Measurements from ENCODE around the gene EGFL7. TPM values are rescaled to one million over a fixed set of nuclear protein-coding genes. Genes with fewer than 3 reads are reported as not detected.
A peak's percentile ranks its signal among the peaks of the same experiment; 100 is the strongest.

Gene EGFL7
- total RNA-seq, 6 experiments from 2014 or later, result 26.7 to 54.2 (median 45.8) TPM

DNA sequence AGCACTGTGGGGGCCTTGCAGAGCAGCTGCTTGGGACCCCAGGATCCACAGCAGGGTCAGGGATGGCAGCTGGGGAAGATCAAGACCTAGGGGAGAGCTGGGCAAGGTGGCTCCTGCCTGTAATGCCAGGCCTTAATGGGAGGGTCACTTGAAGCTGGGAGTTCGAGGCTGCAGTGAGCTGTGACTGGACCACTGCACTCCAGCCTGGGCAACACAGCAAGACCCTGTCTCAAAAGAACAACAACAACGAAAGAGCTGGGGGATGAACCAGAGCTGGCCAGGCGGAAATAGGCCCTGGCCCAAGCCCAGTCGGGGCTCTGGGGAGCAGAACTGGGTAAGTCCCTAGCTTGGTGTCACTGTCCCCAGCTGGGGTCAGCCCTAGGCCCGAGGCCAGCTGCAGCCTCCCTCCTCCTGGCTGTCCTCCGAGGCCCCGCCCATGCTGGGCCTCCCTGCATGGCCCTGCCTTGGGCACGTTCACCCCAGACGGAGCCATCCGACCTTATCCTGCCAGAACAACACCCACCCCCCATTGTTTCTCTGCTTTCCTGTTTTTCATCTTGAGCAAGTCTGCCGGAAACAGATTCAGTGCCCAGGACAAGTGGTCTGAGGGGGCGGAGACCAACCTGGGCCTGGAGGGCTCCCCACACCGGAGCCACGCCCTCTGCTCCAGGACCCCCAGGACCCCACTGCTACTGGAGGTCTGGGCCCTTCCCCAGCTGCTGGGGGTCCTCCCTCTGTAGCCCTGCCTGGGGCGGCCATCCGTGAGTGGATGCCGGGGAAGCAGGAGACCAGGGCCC, 51.6 kb downstream of the EGFL7 start:
- Histone ChIP-seq H3K4me3 (no peak overlapping the region), H3K9me3 (no peaks in the 10 kb centered on the region), H3K27me3 (no peaks in the 10 kb centered on the region), H3K36me3 (no peaks in the 10 kb centered on the region), H3K27ac (peak overlapping the region in 2 of 3 donors; percentile 24 to 33), H3K4me1 (peaks cover 0 to 12% (median 4%) of the 10 kb centered on the region in 4 donors)
- ATAC-seq (peak; percentile 48 to 66 (median 56)), DNase-seq (peak; percentile 57 to 66 (median 62))
- WGBS (ENCODE audit: insufficient coverage, low coverage, low lambda C conversion rate, missing lambda C conversion rate), result 42% methylated on average over 4 of the region's 17 CpGs
- intact Hi-C loops (cut with DNase I), result no loop called here
- TF ChIP-seq, protein P1, sequence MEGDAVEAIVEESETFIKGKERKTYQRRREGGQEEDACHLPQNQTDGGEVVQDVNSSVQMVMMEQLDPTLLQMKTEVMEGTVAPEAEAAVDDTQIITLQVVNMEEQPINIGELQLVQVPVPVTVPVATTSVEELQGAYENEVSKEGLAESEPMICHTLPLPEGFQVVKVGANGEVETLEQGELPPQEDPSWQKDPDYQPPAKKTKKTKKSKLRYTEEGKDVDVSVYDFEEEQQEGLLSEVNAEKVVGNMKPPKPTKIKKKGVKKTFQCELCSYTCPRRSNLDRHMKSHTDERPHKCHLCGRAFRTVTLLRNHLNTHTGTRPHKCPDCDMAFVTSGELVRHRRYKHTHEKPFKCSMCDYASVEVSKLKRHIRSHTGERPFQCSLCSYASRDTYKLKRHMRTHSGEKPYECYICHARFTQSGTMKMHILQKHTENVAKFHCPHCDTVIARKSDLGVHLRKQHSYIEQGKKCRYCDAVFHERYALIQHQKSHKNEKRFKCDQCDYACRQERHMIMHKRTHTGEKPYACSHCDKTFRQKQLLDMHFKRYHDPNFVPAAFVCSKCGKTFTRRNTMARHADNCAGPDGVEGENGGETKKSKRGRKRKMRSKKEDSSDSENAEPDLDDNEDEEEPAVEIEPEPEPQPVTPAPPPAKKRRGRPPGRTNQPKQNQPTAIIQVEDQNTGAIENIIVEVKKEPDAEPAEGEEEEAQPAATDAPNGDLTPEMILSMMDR (IDR thresholded peaks at IDR 0.05), result no peak
- no peak for TF ChIP-seq POLR2A (IDR thresholded peaks at IDR 0.05)

DNA sequence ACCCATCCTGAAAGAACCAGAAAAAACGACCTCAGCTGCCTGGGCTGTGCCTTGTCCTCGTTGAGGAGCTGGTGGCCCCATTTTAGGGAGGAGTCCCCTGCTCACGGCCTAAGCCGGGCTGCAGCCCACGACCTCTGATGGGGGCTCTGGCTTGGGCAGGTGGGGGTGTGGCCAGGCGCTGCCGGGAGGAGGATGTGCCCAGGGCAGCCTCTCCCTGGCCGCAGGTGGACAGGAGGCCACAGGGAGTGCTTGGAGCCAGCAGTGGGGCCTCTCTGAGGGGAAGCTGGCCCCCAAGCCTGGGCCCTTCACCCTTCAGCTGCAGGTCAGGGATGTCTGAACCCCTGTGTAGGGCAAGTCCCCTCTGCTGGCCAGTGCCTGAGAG, 52.2 kb downstream of the EGFL7 start:
- no peak for TF ChIP-seq POLR2A (IDR thresholded peaks at IDR 0.05)
- TF ChIP-seq, protein P1 (IDR thresholded peaks at IDR 0.05), result no peak
- Histone ChIP-seq H3K4me1 (peaks cover 0 to 12% (median 5%) of the 10 kb centered on the region in 4 donors), H3K4me3 (no peak overlapping the region), H3K27ac (peak overlapping the region in 2 of 3 donors; percentile 24 to 33), H3K27me3 (no peaks in the 10 kb centered on the region), H3K9me3 (no peaks in the 10 kb centered on the region), H3K36me3 (no peaks in the 10 kb centered on the region)
- no CpG with 5 or more reads among the region's 8 CpGs for WGBS (ENCODE audit: insufficient coverage, low coverage, low lambda C conversion rate, missing lambda C conversion rate)
- intact Hi-C loops (cut with DNase I), result no loop called here
- DNase-seq (no peak), ATAC-seq (peak in 1 of 4 donors; percentile 1)

DNA sequence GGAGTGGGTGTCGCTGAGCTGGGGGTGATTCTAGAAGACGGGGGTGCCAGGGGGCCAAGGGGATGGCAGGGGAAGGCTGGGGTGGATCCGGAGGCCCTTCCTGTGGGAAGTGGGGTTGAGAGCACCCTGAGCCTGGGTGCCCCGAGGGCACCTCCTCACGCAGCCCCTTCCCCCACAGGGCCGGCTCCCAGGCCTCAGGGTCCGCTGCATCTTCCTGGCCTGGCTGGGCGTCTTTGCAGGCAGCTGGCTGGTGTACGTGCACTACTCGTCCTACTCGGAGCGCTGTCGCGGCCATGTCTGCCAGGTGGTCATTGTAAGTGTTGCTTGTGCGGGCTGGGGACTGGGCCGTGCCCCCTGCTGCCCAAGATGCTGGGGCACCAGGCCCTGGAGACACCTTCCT, 54.7 kb downstream of the EGFL7 start:
- DNase-seq (no peak), ATAC-seq (no peak)
- Histone ChIP-seq H3K4me1 (peaks cover 0 to 5% (median 2%) of the 10 kb centered on the region in 4 donors), H3K36me3 (peaks cover 0 to 2% (median under 1%) of the 10 kb centered on the region in 4 donors), H3K4me3 (no peak overlapping the region), H3K27ac (no peak overlapping the region), H3K27me3 (no peaks in the 10 kb centered on the region), H3K9me3 (no peaks in the 10 kb centered on the region)
- intact Hi-C loops (cut with DNase I), result no loop called here
- WGBS (ENCODE audit: insufficient coverage, low coverage, low lambda C conversion rate, missing lambda C conversion rate), result 92% methylated on average over 2 of the region's 16 CpGs
- TF ChIP-seq POLR2A (IDR thresholded peaks at IDR 0.05), result no peak
- TF ChIP-seq, protein P1 (IDR thresholded peaks at IDR 0.05), result no peak

DNA sequence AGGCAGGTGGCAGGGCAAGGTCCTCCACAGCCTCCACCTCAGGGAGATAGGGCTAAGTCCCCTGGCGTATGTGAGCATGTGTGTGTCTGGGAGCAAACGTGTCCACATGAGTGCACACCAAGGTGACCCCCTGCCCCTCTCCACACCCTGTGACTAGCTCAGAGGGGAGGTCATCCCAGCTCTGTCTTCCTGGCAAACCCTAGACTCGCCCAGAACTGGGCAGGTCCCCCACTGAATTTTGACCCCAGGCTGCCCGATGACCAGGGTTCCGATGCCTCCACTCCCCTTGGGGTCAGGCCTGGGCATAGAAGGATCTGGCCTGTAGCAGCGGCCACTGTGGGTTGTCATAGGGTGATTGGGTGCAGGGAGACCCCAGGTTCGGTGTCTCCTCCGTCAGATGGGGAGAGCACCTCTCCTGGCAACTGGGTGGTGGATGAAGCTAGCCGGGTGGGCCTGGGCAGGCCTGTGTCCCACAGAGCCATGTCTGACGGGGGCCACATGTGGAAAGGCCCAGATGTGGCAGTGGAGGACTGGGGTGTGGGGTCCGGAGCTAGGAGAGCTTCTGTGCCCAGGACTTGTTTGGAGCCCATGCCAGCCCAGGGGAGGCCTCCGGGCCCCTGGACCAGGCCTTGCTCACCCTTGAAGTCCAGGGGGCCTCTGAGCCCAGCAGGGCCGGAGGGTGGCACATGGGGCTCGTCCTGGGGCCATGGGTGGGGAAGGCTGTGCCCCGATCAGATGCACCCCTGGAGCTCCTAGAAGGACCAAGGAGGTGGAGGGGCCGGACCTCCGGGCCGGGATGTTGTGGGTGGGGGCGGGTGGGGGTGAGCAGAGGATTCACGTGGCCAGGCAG, 55.9 kb downstream of the EGFL7 start:
- TF ChIP-seq, protein P1 (IDR thresholded peaks at IDR 0.05), result no peak
- no peak for TF ChIP-seq POLR2A (IDR thresholded peaks at IDR 0.05)
- no peak overlapping the region for H3K4me3 ChIP-seq
- ATAC-seq, result no peak

More for the DNA sequence above, 55.9 kb downstream of the EGFL7 start:
- no peaks in the 10 kb centered on the region for H3K9me3 ChIP-seq
- no peak overlapping the region for H3K27ac ChIP-seq
- DNase-seq, result peak in 1 of 3 donors; percentile 52
- 60% methylated on average over 1 of the region's 20 CpGs for WGBS (ENCODE audit: insufficient coverage, low coverage, low lambda C conversion rate, missing lambda C conversion rate)
- H3K36me3 ChIP-seq, result peaks cover 0 to 12% (median 8%) of the 10 kb centered on the region in 4 donors
- intact Hi-C loops (cut with DNase I), result no loop called here
- H3K4me1 ChIP-seq, result peaks cover 0 to 5% (median 0%) of the 10 kb centered on the region in 4 donors
- no peaks in the 10 kb centered on the region for H3K27me3 ChIP-seq

Data from right lobe of liver (tissue), 6 donors.